GM23338 (cell line): ENCODE results near the gene FBXW2. TPM values are rescaled to one million over a fixed set of nuclear protein-coding genes. Genes with fewer than 3 reads are reported as not detected.

Experiments
- ATAC-seq: fragments of 200-7000 bp; cut with Tn5 transposase; 3 replicates; pipeline ENCODE4 v1.9.1; 2020
- DNase-seq: peaks from one replicate; pipeline ENCODE4 v3.0.0-alpha.2; 2015; ENCODE audit warnings: low spot score
- H2AFZ ChIP-seq: fragments of 200-600 bp; sonication (generic); 2 replicates; pipeline ENCODE4 v1.8.0; 2016; ENCODE audit warnings: antibody characterized with exemption, mild to moderate bottlenecking, moderate library complexity
- H3F3A ChIP-seq: fragments of 200-600 bp; sonication (generic); replicated peaks from 2 replicates; pipeline ENCODE4 v1.8.0; 2017; ENCODE audit warnings: antibody characterized with exemption, mixed run types, low read depth
- H3K27ac ChIP-seq: fragments of 200-600 bp; sonication (generic); 2 replicates; pipeline ENCODE4 v1.6.1; 2016; ENCODE audit warnings: low read depth
- H3K27me3 ChIP-seq: fragments of 200-600 bp; sonication (generic); 2 replicates; pipeline ENCODE4 v1.8.0; 2016; ENCODE audit warnings: mild to moderate bottlenecking, mixed run types, moderate library complexity; ENCODE audit not compliant: insufficient read depth
- H3K36me3 ChIP-seq: fragments of 200-600 bp; sonication (generic); 2 replicates; pipeline ENCODE4 v1.8.0; 2016; ENCODE audit warnings: mild to moderate bottlenecking; ENCODE audit not compliant: insufficient read depth
- H3K4me1 ChIP-seq: fragments of 200-600 bp; sonication (generic); 2 replicates; pipeline ENCODE4 v1.8.0; 2016; ENCODE audit warnings: mild to moderate bottlenecking, moderate library complexity; ENCODE audit not compliant: insufficient read depth
- H3K4me2 ChIP-seq: fragments of 200-600 bp; sonication (generic); 2 replicates; pipeline ENCODE4 v1.7.1; 2017; ENCODE audit warnings: mixed run types
- H3K4me3 ChIP-seq: fragments of 200-600 bp; sonication (generic); 2 replicates; pipeline ENCODE4 v1.6.1; 2016; ENCODE audit warnings: mixed run types
- H3K79me2 ChIP-seq: fragments of 200-600 bp; sonication (generic); replicated peaks from 2 replicates; pipeline ENCODE4 v1.8.0; 2017; ENCODE audit warnings: mild to moderate bottlenecking; ENCODE audit not compliant: insufficient read depth
- H3K9me2 ChIP-seq: fragments of 200-600 bp; sonication (generic); 2 replicates; pipeline ENCODE4 v1.8.0; 2017; ENCODE audit not compliant: insufficient read depth
- H4K20me1 ChIP-seq: fragments of 200-600 bp; sonication (generic); replicated peaks from 2 replicates; pipeline ENCODE4 v1.8.0; 2017; ENCODE audit warnings: mild to moderate bottlenecking; ENCODE audit not compliant: insufficient read depth
- H3K27ac Mint-ChIP-seq: 2 replicates; pipeline ENCODE4 v1.8.0; 2020; ENCODE audit warnings: inconsistent platforms, mild to moderate bottlenecking, moderate library complexity, mixed read lengths
- H3K27me3 Mint-ChIP-seq: 3 replicates; pipeline ENCODE4 v1.8.0; 2022; ENCODE audit warnings: low read depth, mild to moderate bottlenecking, moderate library complexity, mixed read lengths, inconsistent platforms; ENCODE audit not compliant: insufficient read depth, poor library complexity
- H3K36me3 Mint-ChIP-seq: 3 replicates; pipeline ENCODE4 v1.8.0; 2021; ENCODE audit warnings: low read depth, mild to moderate bottlenecking, inconsistent platforms, moderate library complexity, mixed read lengths
- H3K4me1 Mint-ChIP-seq: 3 replicates; pipeline ENCODE4 v1.8.0; 2020; ENCODE audit warnings: mild to moderate bottlenecking, inconsistent platforms, mixed read lengths
- H3K4me3 Mint-ChIP-seq: 3 replicates; pipeline ENCODE4 v1.8.0; 2021; ENCODE audit warnings: moderate library complexity, mild to moderate bottlenecking, inconsistent platforms, mixed read lengths
- H3K9me3 Mint-ChIP-seq: 3 replicates; pipeline ENCODE4 v1.8.0; 2020; ENCODE audit warnings: moderate library complexity, mild to moderate bottlenecking, inconsistent platforms, mixed read lengths
- CREB1 ChIP-seq: fragments of 250-450 bp; sonication (Bioruptor Pico); IDR thresholded peaks from 2 replicates; pipeline ENCODE4 v1.5.0; 2020; ENCODE audit warnings: low read depth, mild to moderate bottlenecking, moderate library complexity
- EZH2 ChIP-seq: fragments of 200-600 bp; sonication (generic); IDR thresholded peaks from one replicate; pipeline ENCODE4 v1.8.0; 2017; ENCODE audit warnings: antibody characterized with exemption, mild to moderate bottlenecking, low read depth; ENCODE audit not compliant: unreplicated experiment
- ZNF331 ChIP-seq: fragments of 250-450 bp; sonication (Bioruptor Pico); IDR thresholded peaks from 2 replicates; pipeline ENCODE4 v1.5.0; 2020; ENCODE audit warnings: low read depth, mild to moderate bottlenecking, moderate library complexity
- ZNF462 ChIP-seq: fragments of 250-450 bp; sonication (Bioruptor Pico); IDR thresholded peaks from 2 replicates; pipeline ENCODE4 v1.5.0; 2020; ENCODE audit warnings: mild to moderate bottlenecking, moderate library complexity
- polyA plus RNA-seq: library from polyadenylated mRNA; unstranded; fragments of >200 nt; fragmentation: Nextera tagmentation; extraction: Ambion mirVana; gene quantifications from 2 replicates; pipeline ENCODE4 v1.2.1, GENCODE V29; 2016
- total RNA-seq: library from RNA; depleted of rRNA; stranded (reverse); fragments of >200 nt; shearing (Covaris generic); gene quantifications from 2 replicates; pipeline ENCODE4 v1.2.3, GENCODE V29; 2014

The FBXW2 gene
- total and polyA plus RNA-seq, 2 experiments from 2014 or later = 10.0 to 55.2 TPM

GRCh38 chr9:120778758-120779157 is 14.5 kb downstream of the FBXW2 start:
- no peaks in the 10 kb centered on the region for H3K4me1 ChIP-seq
- Mint-ChIP-seq H3K27ac (no peak overlapping the region), H3K4me1 (no peaks in the 10 kb centered on the region), H3K27me3 (peaks cover 2% of the 10 kb centered on the region), H3K36me3 (peaks cover 40% of the 10 kb centered on the region), H3K4me3 (no peak overlapping the region), H3K9me3 (no peaks in the 10 kb centered on the region)
- no peaks in the 10 kb centered on the region for H3K27me3 ChIP-seq
- H2AFZ ChIP-seq = no peak overlapping the region
- H3K36me3 ChIP-seq = peaks cover 22% of the 10 kb centered on the region; the same call in 1 of the 2 replicates
- no peaks in the 10 kb centered on the region for H3K9me2 ChIP-seq
- no peak for TF ChIP-seq EZH2
- TF ChIP-seq ZNF462 (CRISPR knock-in tag) = no peak
- TF ChIP-seq ZNF331 (CRISPR knock-in tag) = no peak
- TF ChIP-seq CREB1 (CRISPR knock-in tag) = no peak
- H3F3A ChIP-seq = no peaks in the 10 kb centered on the region; the same call in 1 of the 2 replicates
- no peak overlapping the region for H3K4me3 ChIP-seq
- peaks cover 52% of the 10 kb centered on the region for H3K79me2 ChIP-seq
- peaks cover 9% of the 10 kb centered on the region; the same call in 1 of the 2 replicates for H4K20me1 ChIP-seq
- no peak overlapping the region for H3K4me2 ChIP-seq
- DNase-seq (no peak), ATAC-seq (no peak)
- no peak overlapping the region; the same call in 1 of the 2 replicates for H3K27ac ChIP-seq

GRCh38 chr9:120777229-120777628 is 16.0 kb downstream of the FBXW2 start:
- no peak overlapping the region for H3K4me3 Mint-ChIP-seq
- Histone ChIP-seq H3K4me3 (no peak overlapping the region), H4K20me1 (peaks cover 9% of the 10 kb centered on the region; the same call in 1 of the 2 replicates), H3F3A (no peaks in the 10 kb centered on the region; the same call in 1 of the 2 replicates), H3K4me1 (no peaks in the 10 kb centered on the region), H3K79me2 (peaks cover 37% of the 10 kb centered on the region), H3K27ac (no peak overlapping the region), H3K9me2 (no peaks in the 10 kb centered on the region), H2AFZ (no peak overlapping the region), H3K36me3 (peaks cover 28% of the 10 kb centered on the region), H3K4me2 (no peak overlapping the region), H3K27me3 (no peaks in the 10 kb centered on the region)
- no peak overlapping the region for H3K27ac Mint-ChIP-seq
- H3K27me3 Mint-ChIP-seq = peaks cover 2% of the 10 kb centered on the region
- no peaks in the 10 kb centered on the region for H3K4me1 Mint-ChIP-seq
- ATAC-seq = no peak
- H3K36me3 Mint-ChIP-seq = peaks cover 40% of the 10 kb centered on the region
- no peaks in the 10 kb centered on the region for H3K9me3 Mint-ChIP-seq
- no peak for DNase-seq
- TF ChIP-seq ZNF462 (CRISPR knock-in tag) = no peak
